DND-41 (cell line): Measurements from ENCODE around the gene EMSY.
A peak's percentile ranks its signal among the peaks of the same experiment; 100 is the strongest.
"Not testable (repeated sequence)": the region's sequence is repeated elsewhere in the genome, so short reads cannot be mapped to it uniquely, and the experiment has no call there.

ENCODE experiments used
- ATAC-seq: fragments of 200-7000 bp; cut with Tn5 transposase; 3 replicates; pipeline ENCODE4 v1.9.1; 2021; ENCODE audit warnings: low read depth; ENCODE audit not compliant: insufficient read depth
- DNase-seq: peaks from one replicate; pipeline ENCODE4 v3.0.0-alpha.2; 2020
- H2AFZ ChIP-seq: 2 replicates; pipeline ENCODE4 v1.6.0; 2012; ENCODE audit warnings: low read depth, low read length
- H3K27ac ChIP-seq: 2 replicates; pipeline ENCODE4 v1.5.1; 2012; ENCODE audit warnings: low read length, inconsistent platforms
- H3K27me3 ChIP-seq: fragments of 200-600 bp; sonication (generic); 2 replicates; pipeline ENCODE4 v1.6.0; 2012; ENCODE audit warnings: low read length, mild to moderate bottlenecking, inconsistent platforms; ENCODE audit not compliant: insufficient read depth, poor library complexity
- H3K36me3 ChIP-seq: 2 replicates; pipeline ENCODE4 v1.5.1; 2012; ENCODE audit warnings: low read length, inconsistent platforms; ENCODE audit not compliant: insufficient read depth
- H3K4me1 ChIP-seq: 2 replicates; pipeline ENCODE4 v1.5.1; 2012; ENCODE audit warnings: mild to moderate bottlenecking, low read length; ENCODE audit not compliant: insufficient read depth
- H3K4me2 ChIP-seq: 2 replicates; pipeline ENCODE4 v1.6.0; 2012; ENCODE audit warnings: mild to moderate bottlenecking, moderate library complexity, low read length, inconsistent platforms; ENCODE audit not compliant: insufficient read depth
- H3K4me3 ChIP-seq, 2 experiments: fragments of 200-600 bp in 1 of 2; shearing (Covaris generic) in 1 of 2; 2 replicates each; pipeline ENCODE4 v1.5.1; 2012 to 2016; ENCODE audit warnings: inconsistent platforms in 2 of 2, low read length in 2 of 2, mild to moderate bottlenecking in 2 of 2, low read depth in 1 of 2, moderate library complexity in 1 of 2
- H3K79me2 ChIP-seq: 2 replicates; pipeline ENCODE4 v1.6.0; 2012; ENCODE audit warnings: low read length, inconsistent platforms; ENCODE audit not compliant: insufficient read depth
- H3K9ac ChIP-seq: 2 replicates; pipeline ENCODE4 v1.6.0; 2012; ENCODE audit warnings: low read depth, mild to moderate bottlenecking, inconsistent platforms, low read length, moderate library complexity
- H3K9me3 ChIP-seq: 2 replicates; pipeline ENCODE4 v1.5.1; 2012; ENCODE audit warnings: low read length, moderate library complexity, mild to moderate bottlenecking, inconsistent platforms; ENCODE audit not compliant: insufficient read depth, severe bottlenecking
- H4K20me1 ChIP-seq: 2 replicates; pipeline ENCODE4 v1.6.0; 2012; ENCODE audit warnings: low read length; ENCODE audit not compliant: insufficient read depth
- EZH2 ChIP-seq: IDR thresholded peaks from 3 replicates; pipeline ENCODE4 v1.6.1; 2012; ENCODE audit warnings: borderline replicate concordance, low read depth, mild to moderate bottlenecking, moderate library complexity, low read length, inconsistent platforms; ENCODE audit not compliant: severe bottlenecking
- TF ChIP-seq, protein P1 (sequence below): IDR thresholded peaks from 2 replicates; pipeline ENCODE4 v1.5.1; 2012; ENCODE audit warnings: borderline replicate concordance, low read length, moderate library complexity, mild to moderate bottlenecking; ENCODE audit not compliant: poor library complexity, severe bottlenecking; ENCODE audit errors: extremely low read depth

EMSY gene

DNA sequence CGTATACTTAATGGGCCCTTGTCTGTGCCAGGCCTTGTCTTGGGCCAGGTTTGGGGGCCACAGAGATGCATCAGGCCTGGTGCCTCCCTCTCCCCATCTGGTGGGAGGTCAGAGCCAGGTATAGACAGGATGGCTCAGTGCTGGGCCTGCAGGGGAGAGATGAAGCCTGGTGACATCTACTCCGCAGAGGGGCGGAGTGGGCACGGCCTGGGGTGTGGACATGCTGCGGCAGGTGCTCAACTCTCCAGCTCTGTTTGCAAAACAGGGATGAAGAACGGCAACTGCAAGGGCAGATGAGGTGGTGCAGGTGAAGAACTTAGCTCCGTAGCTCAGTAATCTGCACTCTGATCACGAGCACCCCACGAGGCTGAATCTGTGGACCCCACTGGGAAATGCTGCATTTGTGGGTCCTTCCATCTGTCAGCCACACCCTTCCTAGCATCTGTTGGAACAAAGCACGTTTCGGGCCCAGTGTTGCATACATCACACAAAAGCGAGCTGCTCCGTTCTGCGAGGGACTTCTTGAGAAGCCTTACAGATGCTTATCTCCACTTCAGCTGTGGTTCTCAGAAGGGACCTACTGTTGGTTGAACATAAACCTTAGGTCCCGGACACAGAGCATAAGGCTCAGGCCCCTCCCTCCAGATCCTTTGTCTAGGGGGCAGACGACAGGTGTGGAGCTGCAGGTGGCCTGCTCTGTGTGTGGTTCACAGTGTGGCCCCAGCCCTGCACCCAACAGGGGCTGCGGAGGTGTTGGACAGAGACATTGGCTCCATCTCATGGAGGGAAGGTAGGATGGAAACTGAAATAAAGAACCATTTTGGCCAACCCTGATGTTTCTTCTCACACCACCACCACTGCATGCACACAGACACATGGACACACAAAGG is 147.5 kb downstream of the EMSY start:
- Histone ChIP-seq H3K27me3 (no peaks in the 10 kb centered on the region), H3K27ac (no peak overlapping the region), H3K36me3 (no peaks in the 10 kb centered on the region), H3K9ac (no peak overlapping the region), H3K79me2 (no peaks in the 10 kb centered on the region), H3K9me3 (no peaks in the 10 kb centered on the region), H3K4me1 (no peaks in the 10 kb centered on the region), H4K20me1 (no peaks in the 10 kb centered on the region), H3K4me2 (no peak overlapping the region), H2AFZ (no peak overlapping the region), H3K4me3 (no peak overlapping the region)
- DNase-seq = no peak
- peak; percentile 35; the same call in 2 of the 3 replicates for ATAC-seq
- TF ChIP-seq, protein P1, sequence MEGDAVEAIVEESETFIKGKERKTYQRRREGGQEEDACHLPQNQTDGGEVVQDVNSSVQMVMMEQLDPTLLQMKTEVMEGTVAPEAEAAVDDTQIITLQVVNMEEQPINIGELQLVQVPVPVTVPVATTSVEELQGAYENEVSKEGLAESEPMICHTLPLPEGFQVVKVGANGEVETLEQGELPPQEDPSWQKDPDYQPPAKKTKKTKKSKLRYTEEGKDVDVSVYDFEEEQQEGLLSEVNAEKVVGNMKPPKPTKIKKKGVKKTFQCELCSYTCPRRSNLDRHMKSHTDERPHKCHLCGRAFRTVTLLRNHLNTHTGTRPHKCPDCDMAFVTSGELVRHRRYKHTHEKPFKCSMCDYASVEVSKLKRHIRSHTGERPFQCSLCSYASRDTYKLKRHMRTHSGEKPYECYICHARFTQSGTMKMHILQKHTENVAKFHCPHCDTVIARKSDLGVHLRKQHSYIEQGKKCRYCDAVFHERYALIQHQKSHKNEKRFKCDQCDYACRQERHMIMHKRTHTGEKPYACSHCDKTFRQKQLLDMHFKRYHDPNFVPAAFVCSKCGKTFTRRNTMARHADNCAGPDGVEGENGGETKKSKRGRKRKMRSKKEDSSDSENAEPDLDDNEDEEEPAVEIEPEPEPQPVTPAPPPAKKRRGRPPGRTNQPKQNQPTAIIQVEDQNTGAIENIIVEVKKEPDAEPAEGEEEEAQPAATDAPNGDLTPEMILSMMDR = no peak
- TF ChIP-seq EZH2 = no peak

DNA sequence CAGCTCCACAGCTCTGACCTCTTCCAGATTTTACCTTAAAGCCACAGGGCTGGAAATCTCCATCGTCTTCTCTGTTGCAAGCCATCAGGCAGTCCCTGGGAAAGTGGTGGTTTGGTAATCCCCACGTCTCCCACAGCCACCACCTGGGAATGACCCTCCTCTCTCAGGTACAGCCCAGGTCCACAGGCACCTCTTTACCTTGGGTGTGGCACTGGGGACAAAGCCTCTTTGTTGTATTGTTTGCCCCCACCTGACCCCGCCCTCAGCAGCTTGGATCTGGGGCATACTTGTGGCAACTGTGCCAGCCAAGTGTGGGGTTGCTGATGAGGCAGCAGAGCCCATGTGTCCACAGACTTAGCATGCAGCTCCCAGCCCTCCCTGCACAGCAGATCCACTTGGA is 148.1 kb downstream of the EMSY start:
- H3K79me2 ChIP-seq = no peaks in the 10 kb centered on the region
- H3K27me3 ChIP-seq = no peaks in the 10 kb centered on the region
- H3K36me3 ChIP-seq = no peaks in the 10 kb centered on the region
- no peak for DNase-seq
- H3K9me3 ChIP-seq = no peaks in the 10 kb centered on the region
- ATAC-seq = no peak
- no peak for TF ChIP-seq EZH2
- TF ChIP-seq, protein P1 = no peak
- no peaks in the 10 kb centered on the region for H3K4me1 ChIP-seq
- H4K20me1 ChIP-seq = no peaks in the 10 kb centered on the region
- no peak overlapping the region for H3K4me3 ChIP-seq
- no peak overlapping the region for H3K27ac ChIP-seq
- no peak overlapping the region for H3K4me2 ChIP-seq
- no peak overlapping the region for H3K9ac ChIP-seq
- no peak overlapping the region for H2AFZ ChIP-seq

DNA sequence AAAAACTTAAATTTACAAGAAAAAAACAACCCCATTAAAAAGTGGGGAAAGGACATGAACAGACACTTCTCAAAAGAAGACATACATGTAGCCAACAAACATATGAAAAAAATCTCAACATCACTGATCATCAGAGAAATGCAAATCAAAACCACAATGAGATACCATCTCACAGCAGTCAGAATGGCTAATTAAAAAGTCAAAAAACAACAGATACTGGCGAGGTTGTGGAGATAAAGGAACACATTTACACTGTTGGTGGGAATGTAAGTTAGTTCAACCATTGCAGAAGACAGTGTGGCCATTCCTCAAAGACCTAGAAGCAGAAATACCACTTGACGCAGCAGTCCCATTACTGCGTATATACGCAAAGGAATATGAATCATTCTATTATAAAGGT is 150.3 kb downstream of the EMSY start:
- H3K9me3 ChIP-seq, H3K4me1 ChIP-seq, H4K20me1 ChIP-seq, H3K4me3 ChIP-seq, H2AFZ ChIP-seq, H3K36me3 ChIP-seq, DNase-seq, ATAC-seq, H3K27ac ChIP-seq, H3K4me2 ChIP-seq, H3K79me2 ChIP-seq, H3K9ac ChIP-seq, H3K27me3 ChIP-seq: not testable (repeated sequence)

DNA sequence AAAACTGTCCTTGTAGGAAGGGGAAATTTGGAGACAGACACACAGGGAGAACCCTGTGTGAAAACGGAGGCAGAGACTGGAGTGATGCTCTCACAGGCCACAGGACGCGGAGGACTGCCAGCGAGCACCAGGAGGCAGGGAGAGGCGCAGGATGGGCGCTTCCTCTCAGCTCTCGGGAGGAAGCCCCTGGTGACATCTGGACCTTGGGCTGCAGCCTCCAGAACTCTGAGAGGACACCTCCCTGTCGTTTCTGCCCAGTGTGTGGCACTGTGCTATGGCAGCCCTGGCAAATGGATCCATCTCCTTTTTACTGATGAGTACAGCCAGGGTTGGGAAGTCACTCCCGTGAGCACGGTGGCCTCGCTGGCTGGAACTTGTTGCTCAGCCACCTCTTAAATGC is 151.8 kb downstream of the EMSY start:
- Histone ChIP-seq H3K27ac (no peak overlapping the region), H3K36me3 (no peaks in the 10 kb centered on the region), H4K20me1 (no peaks in the 10 kb centered on the region), H3K9ac (no peak overlapping the region), H3K79me2 (no peaks in the 10 kb centered on the region), H3K9me3 (no peaks in the 10 kb centered on the region), H3K27me3 (no peaks in the 10 kb centered on the region), H2AFZ (no peak overlapping the region), H3K4me3 (no peak overlapping the region), H3K4me1 (no peaks in the 10 kb centered on the region), H3K4me2 (no peak overlapping the region)
- DNase-seq (no peak), ATAC-seq (no peak)
- TF ChIP-seq, protein P1 = no peak
- TF ChIP-seq EZH2 = no peak
